Stimulated activated CD8-positive, alpha-beta memory T cell treated with anti-CD3 and anti-CD28 coated beads, Interleukin-12 subunit alpha, Interleukin-12 subunit beta, amount 100 ng/mL, for 1 hour (primary cell): Measurements from ENCODE around the gene STX5.
"Not testable (repeated sequence)": the region's sequence is repeated elsewhere in the genome, so short reads cannot be mapped to it uniquely, and the experiment has no call there.

Source experiments
- DNase-seq: peaks from one replicate; pipeline ENCODE4 v3.0.0-alpha.2; 2020; ENCODE audit warnings: low read depth

STX5 gene

DNA sequence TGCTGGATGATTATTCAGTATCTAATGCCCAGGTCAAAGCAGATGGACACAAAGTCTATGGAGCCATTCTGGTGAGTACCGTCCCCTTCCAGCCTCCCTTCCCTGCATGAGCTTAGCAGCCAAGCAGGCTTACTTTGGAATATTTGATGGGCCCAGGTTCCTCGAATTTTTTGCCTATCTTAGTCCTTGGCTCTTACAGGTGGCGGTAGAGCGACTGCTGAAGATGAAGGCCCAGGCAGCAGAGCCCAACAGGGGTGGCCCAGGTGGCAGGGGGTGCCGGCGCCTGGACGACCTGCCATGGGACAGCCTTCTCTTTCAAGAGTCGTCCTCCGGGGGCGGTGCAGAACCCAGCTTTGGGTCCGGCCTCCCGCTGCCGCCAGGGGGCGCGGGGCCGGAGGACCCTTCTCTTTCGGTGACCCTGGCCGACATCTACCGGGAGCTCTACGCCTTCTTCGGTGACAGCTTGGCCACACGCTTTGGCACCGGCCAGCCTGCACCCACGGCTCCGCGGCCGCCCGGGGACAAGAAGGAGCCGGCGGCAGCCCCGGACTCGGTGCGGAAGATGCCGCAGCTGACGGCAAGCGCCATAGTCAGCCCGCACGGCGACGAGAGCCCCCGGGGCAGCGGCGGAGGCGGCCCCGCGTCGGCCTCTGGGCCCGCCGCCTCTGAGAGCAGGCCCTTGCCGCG is 45.4 kb downstream of the STX5 start:
- DNase-seq, result peak; percentile 73

DNA sequence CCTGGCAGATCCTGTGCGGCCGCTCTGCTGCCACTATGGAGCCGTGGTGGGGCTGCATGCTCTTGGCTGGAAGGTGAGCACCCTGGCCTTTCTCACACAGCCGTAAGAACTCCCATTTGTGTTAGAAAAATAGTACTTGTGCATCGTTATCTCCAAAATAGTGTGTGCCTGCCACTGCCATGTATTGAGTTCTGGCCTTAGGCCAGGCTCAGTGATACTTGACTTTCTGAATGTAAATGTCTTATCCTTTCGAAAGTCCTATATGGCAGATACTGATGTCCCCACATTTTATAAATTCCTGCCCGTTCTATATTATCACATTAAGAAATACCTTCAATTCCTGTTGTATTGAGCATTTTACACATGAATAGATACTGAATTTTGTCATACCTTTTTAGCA is 49.1 kb downstream of the STX5 start:
- DNase-seq, result no peak

DNA sequence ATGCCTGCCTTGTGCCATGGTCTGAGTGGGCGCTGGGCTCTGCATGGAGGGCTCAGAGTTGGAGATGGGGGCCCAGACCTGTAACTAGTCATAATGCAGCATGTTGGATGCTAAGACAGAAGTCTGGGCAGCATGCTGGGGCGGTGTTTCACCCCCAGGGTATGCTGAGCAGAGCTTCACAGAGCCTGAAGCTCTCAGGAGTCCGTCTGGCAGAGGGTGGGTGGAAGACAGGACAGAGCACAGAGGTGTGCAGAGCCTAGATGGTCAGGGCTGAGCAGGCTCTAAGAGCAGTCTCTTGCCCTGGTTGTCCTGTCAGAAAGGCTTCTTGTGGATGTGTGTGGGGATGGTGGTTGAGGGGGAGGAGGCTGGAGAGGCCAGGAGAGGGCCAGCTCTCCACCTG is 53.4 kb downstream of the STX5 start:
- DNase-seq, result no peak

DNA sequence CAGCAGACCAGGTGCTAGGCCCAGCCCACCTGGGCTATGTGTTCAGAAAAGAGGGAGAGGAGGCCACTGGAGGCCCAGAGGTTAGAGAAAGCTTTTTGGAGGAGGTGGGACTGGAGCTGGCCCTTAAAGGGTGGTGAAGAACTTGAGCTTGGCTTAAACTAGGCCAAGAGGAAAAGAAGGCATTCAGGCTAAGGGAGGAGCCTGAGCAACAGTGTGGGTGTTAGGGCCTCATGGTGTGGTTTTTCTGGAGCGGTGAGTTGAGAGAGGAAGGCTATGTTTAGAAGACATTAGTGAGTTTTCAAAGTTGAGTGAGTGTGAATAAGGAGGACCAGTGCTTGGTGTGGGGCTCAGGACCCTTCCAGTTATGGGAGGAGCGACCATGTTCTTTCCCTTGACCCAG is 54.5 kb downstream of the STX5 start:
- no peak for DNase-seq

DNA sequence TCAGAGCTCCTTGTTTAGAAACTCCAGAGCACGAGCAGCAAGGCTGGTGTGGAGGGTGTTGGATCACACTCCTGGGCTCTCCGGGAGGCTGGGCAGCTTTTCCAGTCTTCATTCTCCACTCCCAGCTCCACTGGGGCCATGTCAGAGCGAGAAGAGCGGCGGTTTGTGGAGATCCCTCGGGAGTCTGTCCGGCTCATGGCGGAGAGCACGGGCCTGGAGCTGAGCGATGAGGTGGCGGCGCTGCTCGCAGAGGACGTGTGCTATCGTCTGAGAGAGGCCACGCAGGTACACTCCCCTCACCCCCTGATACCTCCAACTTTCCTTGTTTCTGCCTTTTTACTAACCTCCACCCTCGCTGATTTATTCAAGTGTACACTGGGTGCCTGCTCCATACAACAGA is 56.2 kb downstream of the STX5 start:
- DNase-seq, result no peak

DNA sequence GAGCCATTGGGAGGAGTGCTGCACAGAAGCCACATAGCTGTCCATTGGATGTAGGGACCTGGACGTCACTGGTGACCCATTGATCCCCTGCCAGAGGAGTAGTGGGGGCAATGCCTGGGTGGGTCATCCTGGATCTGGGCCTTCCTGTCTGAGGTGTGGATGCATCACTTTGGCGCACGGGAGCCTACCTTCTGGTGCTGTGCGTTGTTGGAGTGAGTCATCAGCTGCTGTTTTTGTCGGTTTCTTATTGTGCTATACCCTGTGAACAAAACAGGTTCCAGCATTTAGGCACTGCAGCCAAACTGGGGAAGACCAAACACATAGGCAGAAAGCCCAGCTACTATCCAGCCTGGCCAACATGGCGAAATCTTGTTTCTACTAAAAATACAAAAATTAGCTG is 57.4 kb downstream of the STX5 start:
- no peak for DNase-seq

DNA sequence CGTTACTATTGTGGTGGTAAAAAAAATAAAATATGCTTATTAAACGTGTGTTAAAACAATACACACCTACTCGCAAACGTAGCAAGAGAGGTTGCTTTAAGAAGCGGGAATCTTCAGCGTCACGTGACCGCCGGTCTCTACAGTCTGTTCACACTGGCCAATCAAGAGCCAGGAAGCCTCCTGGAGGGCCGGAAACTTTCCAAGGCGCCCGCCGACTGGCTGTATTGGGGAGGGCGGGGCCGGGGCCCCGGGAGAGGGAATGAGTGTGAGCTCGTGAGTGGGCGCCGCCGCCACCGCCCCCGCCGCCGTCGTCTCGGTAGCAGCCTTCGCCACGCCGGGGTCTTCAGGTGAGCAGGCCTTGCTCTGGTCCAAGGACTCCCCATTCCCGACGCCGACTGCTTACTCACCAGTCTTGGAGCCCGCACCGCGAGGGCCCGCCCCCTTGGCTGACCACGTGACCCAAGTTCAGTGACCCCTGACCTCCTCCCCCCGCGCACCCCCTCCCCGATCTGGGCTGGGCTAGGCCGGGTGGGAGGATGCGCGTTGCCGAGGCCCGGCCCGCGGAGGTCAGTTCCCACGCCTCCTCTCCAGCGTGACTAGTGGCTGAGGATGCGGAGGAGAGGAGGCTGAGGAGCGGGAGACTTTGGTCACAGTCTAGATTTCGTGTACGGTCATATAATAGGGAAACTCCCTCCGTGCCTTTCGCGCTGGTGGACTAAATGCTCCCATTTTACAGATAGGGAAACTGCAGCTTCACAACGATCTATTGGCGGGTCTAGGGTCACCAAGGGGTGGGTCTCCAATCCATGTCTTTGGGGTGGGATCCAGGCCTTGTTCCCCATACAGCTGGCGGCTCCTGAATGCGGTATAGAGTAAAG is 60.5 kb downstream of the STX5 start, which contains the start of gene TAF6L:
TSS of gene TAF6L (plus strand) at position 253 of the 878 bp plus-strand sequence. CDS start 4,388 bp downstream, outside the sequence.
- DNase-seq, result peak; percentile 79

DNA sequence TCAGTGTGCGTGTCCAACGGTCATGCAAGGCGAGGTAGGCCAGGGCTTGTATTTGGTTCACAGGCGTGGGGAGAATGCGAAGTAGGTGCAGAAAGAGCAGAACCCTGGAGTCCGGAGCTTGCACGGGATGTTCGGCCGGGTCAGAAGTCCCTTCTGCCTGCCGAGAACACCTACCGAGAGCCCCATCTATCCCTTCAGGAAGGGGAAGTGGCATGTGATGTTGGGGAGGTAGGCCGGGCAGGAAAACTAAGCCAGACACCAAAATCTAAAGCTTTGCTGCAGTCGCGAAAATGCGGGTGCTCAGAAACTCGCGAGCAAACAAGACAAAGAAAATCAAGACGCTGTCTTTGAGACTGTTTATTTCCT is 61.1 kb downstream of the STX5 start:
- no peak for DNase-seq

DNA sequence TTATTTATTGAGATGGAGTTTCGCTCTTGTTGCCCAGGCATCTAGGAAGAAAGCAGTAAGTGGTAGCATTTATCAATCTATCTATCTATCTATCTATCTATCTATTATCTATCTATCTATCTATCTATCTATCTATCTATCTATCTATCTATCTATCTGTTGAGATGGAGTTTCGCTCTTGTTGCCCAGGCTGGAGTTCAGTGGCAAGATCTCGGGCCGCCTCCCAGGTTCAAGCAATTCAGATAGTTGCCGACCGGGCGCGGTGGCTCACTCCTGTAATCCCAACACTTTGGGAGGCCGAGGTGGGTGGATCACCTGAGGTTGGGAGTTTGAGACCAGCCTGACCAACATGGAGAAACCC is 71.0 kb downstream of the STX5 start:
- DNase-seq, result not testable (repeated sequence)

DNA sequence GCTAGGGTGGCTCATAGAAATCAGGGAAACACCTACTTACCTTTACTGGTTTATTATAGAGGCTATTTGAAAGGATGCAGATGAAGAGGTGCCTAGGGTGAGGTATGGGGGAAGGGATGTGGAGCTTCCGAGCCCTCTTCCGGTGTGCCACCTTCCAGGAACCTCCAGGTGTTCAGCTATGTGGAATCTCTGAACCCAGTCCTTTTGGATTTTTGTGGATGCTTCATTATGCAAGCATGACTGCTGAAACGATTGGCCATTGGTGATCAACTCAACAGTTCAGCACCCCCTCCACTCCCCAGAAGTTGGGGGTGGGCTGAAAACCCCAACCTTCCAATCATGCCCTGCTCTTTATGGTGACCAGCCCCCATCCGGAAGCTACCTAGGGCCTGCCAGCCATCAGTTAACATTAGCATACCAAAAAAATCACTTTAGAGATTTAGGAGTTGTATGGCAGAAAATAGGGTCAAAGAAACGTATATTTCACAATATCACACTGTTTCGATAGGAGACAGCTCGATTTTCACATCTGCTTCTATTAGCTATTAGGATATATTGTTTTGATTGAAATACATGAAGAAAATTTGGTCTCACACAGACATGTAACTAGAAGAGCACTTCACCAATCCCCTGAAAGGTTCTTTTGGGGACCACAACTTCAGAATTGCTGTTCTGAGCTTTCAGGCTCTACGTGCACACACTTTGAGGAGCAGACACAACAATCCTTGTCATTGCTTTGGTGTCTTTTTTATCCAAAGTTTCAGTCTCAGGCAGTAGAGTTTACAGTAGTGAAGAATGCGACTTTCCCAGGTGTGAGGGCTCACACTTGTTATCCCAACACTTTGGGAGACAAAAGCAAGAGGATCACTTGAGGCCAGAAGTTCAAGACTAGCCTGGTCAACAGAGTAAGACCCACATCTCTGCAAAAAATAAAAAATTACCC is 73.7 kb downstream of the STX5 start:
- DNase-seq, result no peak
